RWPE1 (cell line): ENCODE data around the gene PELI2.

Experiments
- CTCF ChIA-PET: fragments of 350-600 bp; sonication (Branson Sonifier 250); formaldehyde crosslinking; extraction: SDS; loops from one replicate; lab custom pipeline; 2021; lab: Yijun Ruan, JAX
- POLR2A ChIA-PET: fragments of 400-600 bp; formaldehyde crosslinking; extraction: SDS; loops from one replicate; lab custom pipeline; 2020; ENCODE audit warnings: antibody characterized with exemption; ENCODE audit not compliant: low non-redundant PET; lab: Yijun Ruan, JAX
- DNase-seq: peaks from one replicate; pipeline ENCODE4 v3.0.0; 2012; ENCODE audit warnings: low spot score
- H3K27ac ChIP-seq: fragments of 450-650 bp; 2 replicates; pipeline ENCODE4 v1.5.1; 2017
- CTCF ChIP-seq: fragments of 450-650 bp; conservative IDR thresholded peaks from 2 replicates; pipeline ENCODE4 v1.5.1; 2017; ENCODE audit warnings: low read depth, mild to moderate bottlenecking

PELI2 gene

GRCh38 chr14:56149151-56149550, 30.9 kb downstream of the PELI2 start:
- POLR2A ChIA-PET: no interaction called here
- no peak overlapping the region for H3K27ac ChIP-seq
- no peak for DNase-seq
- CTCF ChIA-PET: interaction anchor here (0.6 kb wide), 2 partner anchors 63 to 150 kb away, joined by 3 to 6 read pairs; no protein-coding TSS in a partner anchor
- no peak for TF ChIP-seq CTCF

- no peak for DNase-seq
- POLR2A ChIA-PET: no interaction called here
- CTCF ChIA-PET: no interaction called here
- no peak overlapping the region for H3K27ac ChIP-seq
- no peak for TF ChIP-seq CTCF
Measured at GRCh38 chr14:56149995-56150394, 31.8 kb downstream of the PELI2 start.

- no peak for TF ChIP-seq CTCF
- ChIA-PET POLR2A (no interaction called here), CTCF (interaction anchor here (1.0 kb wide), 1 partner anchor 27 kb away, joined by 4 read pairs; no protein-coding TSS in a partner anchor)
- DNase-seq: no peak
- H3K27ac ChIP-seq: no peak overlapping the region
Measured at GRCh38 chr14:56150645-56151345, 32.6 kb downstream of the PELI2 start.

- H3K27ac ChIP-seq: no peak overlapping the region
- CTCF ChIA-PET: no interaction called here
Measured at GRCh38 chr14:56152221-56152620, 34.0 kb downstream of the PELI2 start.

GRCh38 chr14:56153267-56153666, 35.1 kb downstream of the PELI2 start:
- ChIA-PET POLR2A (no interaction called here), CTCF (no interaction called here)
- DNase-seq: no peak
- H3K27ac ChIP-seq: no peak overlapping the region
- no peak for TF ChIP-seq CTCF

More at GRCh38 chr14:56152221-56152620, 34.0 kb downstream of the PELI2 start:
- no peak for DNase-seq
- POLR2A ChIA-PET: no interaction called here
- TF ChIP-seq CTCF: no peak

GRCh38 chr14:56154321-56154720, 36.1 kb downstream of the PELI2 start:
- POLR2A ChIA-PET: no interaction called here
- no peak overlapping the region for H3K27ac ChIP-seq
- CTCF ChIA-PET: no interaction called here
- TF ChIP-seq CTCF: no peak
- no peak for DNase-seq
